T-helper 2 cell (primary cell): Measurements from ENCODE around the gene STPG3.
"Not testable (repeated sequence)": the region's sequence is repeated elsewhere in the genome, so short reads cannot be mapped to it uniquely, and the experiment has no call there.

ENCODE experiments used
- DNase-seq, 5 experiments: peaks; one replicate each; pipeline versions ENCODE4 v3.0.0 to v3.0.0-alpha.2; 2012 to 2022

The STPG3 gene

GRCh38 chr9:137247135-137247915 is 3.8 kb upstream of the STPG3 start:
- no peak for DNase-seq

GRCh38 chr9:137247916-137248175 is 3.2 kb upstream of the STPG3 start:
- no peak for DNase-seq

- no peak for DNase-seq
Measured at GRCh38 chr9:137250329-137251193, 525 bp upstream of the STPG3 start.

- no peak for DNase-seq
Measured at GRCh38 chr9:137251490-137252268, 593 bp downstream of the STPG3 start.

GRCh38 chr9:137252555-137253506 is 1.7 kb downstream of the STPG3 start:
- DNase-seq = no peak

- DNase-seq = no peak
Measured at GRCh38 chr9:137253717-137254623, 2.9 kb downstream of the STPG3 start.

- DNase-seq = peak; percentile 91 to 97 (median 93)
Measured at GRCh38 chr9:137254624-137255447, 3.8 kb downstream of the STPG3 start, which contains the start of gene NELFB. Gene NELFB, plus strand, starts transcription at chr9:137255327.

GRCh38 chr9:137255448-137256114 is 4.5 kb downstream of the STPG3 start:
- DNase-seq = peak in 3 of 5 experiments; percentile 12 to 38 (median 27)

GRCh38 chr9:137256362-137256761 is 5.3 kb downstream of the STPG3 start:
- no peak for DNase-seq

GRCh38 chr9:137256856-137257255 is 5.8 kb downstream of the STPG3 start:
- DNase-seq = no peak

- not testable (repeated sequence) for DNase-seq
Measured at GRCh38 chr9:137262173-137262908, 11.3 kb downstream of the STPG3 start.

GRCh38 chr9:137262909-137263285 is 11.8 kb downstream of the STPG3 start:
- no peak for DNase-seq

- no peak for DNase-seq
Measured at GRCh38 chr9:137263506-137263905, 12.4 kb downstream of the STPG3 start.

- no peak for DNase-seq
Measured at GRCh38 chr9:137264067-137264466, 13.0 kb downstream of the STPG3 start.

- no peak for DNase-seq
Measured at GRCh38 chr9:137265496-137266161, 14.5 kb downstream of the STPG3 start.

GRCh38 chr9:137266162-137266527 is 15.1 kb downstream of the STPG3 start:
- no peak for DNase-seq

- no peak for DNase-seq
Measured at GRCh38 chr9:137266585-137267453, 15.7 kb downstream of the STPG3 start.
